ENCODE results near the gene SYNGR2. TPM values are rescaled to one million over a fixed set of nuclear protein-coding genes. Genes with fewer than 3 reads are reported as not detected.
A peak's percentile ranks its signal among the peaks of the same experiment; 100 is the strongest.

Gene SYNGR2
- total and polyA plus RNA-seq, 2 of the 8 experiments (the other 6 are each of a cell fraction or from before 2014, with no cell fraction given) = 50.0 to 139 TPM

DNA sequence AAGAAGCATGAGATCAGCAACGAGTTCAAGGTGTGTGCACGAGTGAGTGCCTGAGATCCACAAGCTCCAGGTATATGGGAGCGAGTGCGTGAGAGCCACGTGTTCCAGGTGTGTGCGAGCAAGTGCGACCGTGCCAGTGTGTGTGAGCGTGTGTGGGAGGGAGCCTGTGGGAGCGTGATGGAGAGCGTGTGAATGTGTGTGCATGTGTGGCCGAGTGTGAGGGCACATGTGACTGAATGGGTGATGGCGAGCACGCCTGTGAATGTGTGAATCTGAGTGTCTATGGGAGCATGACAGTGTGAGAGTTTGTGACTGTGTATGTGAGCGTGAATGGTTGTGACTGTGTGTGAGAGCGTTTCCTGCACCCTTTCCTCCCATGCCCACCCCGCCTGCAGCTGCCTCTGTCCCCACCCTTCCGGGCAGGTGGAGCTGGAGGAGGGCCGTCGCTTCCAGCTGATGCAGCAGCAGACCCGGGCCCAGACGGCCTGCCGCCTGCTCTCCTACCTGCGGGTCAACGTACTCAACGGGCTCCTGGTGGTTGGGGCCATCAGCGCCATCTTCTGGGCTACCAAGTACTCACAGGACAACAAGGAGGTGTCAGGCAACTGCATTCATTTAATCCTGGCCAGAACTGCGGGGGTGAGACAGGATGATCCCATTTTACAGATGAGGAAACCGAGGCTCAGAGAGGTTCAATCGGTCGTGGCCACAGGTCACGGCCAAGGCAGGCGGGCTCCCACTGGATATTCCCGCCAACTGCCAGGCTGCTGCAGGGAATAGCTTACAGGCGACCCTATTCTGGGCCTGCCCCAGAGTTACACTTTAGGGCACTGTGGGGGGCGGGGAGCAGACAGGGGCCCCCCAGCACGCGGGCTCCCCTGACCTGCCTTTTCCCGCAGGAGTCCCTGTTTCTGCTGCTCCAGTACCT, 34.1 kb upstream of the SYNGR2 start (continued):
- TF ChIP-seq CREB1 (IDR thresholded peaks at IDR 0.05) = no peak
- no peak for TF ChIP-seq HDAC6 (IDR thresholded peaks at IDR 0.05; ENCODE audit: low read depth, low read length)
- TF ChIP-seq SIN3A (conservative IDR thresholded peaks at IDR 0.05 in 1 of 2, IDR thresholded peaks at IDR 0.05 in 1 of 2; ENCODE audit: low read depth in 1 of 2, low read length in 2 of 2) = peak in 1 of 2 experiments; percentile 62; a peak in 1 of 4 replicates
- peak in 1 of 2 experiments; percentile 99; a peak in 2 of 4 replicates for TF ChIP-seq HDAC2 (IDR thresholded peaks at IDR 0.05; ENCODE audit: borderline replicate concordance in 1 of 2, low read depth in 2 of 2, low read length in 2 of 2)
- peak; percentile 44 for TF ChIP-seq TAF7 (optimal IDR thresholded peaks at IDR 0.05; ENCODE audit: borderline replicate concordance, low read depth, low read length)
- peak; percentile 56; the same call in 1 of the 2 replicates for TF ChIP-seq TBP (IDR thresholded peaks at IDR 0.05; ENCODE audit: low read depth, low read length)
- TF ChIP-seq, protein P1, sequence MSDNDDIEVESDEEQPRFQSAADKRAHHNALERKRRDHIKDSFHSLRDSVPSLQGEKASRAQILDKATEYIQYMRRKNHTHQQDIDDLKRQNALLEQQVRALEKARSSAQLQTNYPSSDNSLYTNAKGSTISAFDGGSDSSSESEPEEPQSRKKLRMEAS (IDR thresholded peaks at IDR 0.05) = peak; percentile 68
- peak; percentile 63; the same call in 1 of the 2 replicates for TF ChIP-seq YY1 (IDR thresholded peaks at IDR 0.05; ENCODE audit: low read depth, low read length)
- TF ChIP-seq, protein P2, sequence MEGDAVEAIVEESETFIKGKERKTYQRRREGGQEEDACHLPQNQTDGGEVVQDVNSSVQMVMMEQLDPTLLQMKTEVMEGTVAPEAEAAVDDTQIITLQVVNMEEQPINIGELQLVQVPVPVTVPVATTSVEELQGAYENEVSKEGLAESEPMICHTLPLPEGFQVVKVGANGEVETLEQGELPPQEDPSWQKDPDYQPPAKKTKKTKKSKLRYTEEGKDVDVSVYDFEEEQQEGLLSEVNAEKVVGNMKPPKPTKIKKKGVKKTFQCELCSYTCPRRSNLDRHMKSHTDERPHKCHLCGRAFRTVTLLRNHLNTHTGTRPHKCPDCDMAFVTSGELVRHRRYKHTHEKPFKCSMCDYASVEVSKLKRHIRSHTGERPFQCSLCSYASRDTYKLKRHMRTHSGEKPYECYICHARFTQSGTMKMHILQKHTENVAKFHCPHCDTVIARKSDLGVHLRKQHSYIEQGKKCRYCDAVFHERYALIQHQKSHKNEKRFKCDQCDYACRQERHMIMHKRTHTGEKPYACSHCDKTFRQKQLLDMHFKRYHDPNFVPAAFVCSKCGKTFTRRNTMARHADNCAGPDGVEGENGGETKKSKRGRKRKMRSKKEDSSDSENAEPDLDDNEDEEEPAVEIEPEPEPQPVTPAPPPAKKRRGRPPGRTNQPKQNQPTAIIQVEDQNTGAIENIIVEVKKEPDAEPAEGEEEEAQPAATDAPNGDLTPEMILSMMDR (IDR thresholded peaks at IDR 0.05; ENCODE audit: control extremely low read depth in 1 of 3, insufficient read depth in 1 of 3, low read depth in 1 of 3, low read length in 3 of 3) = peak; percentile 87 to 95 (median 90)
- TF ChIP-seq, protein P3, sequence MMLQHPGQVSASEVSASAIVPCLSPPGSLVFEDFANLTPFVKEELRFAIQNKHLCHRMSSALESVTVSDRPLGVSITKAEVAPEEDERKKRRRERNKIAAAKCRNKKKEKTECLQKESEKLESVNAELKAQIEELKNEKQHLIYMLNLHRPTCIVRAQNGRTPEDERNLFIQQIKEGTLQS (IDR thresholded peaks at IDR 0.05; ENCODE audit: insufficient read depth, low read depth, low read length) = no peak

All from H1 (cell line).